Mesenchymal stem cell (in vitro differentiated cells and primary cell): ENCODE results near the gene DLX1.
A peak's percentile ranks its signal among the peaks of the same experiment; 100 is the strongest.
"Not testable (repeated sequence)": the region's sequence is repeated elsewhere in the genome, so short reads cannot be mapped to it uniquely, and the experiment has no call there.

Experiments
- DNase-seq: peaks from one replicate; pipeline ENCODE4 v3.0.0-alpha.2; 2013
- H2AFZ ChIP-seq: one replicate; pipeline ENCODE4 v1.6.1; 2013; ENCODE audit warnings: low read depth, mild to moderate bottlenecking, control low read depth, inconsistent platforms, low read length, moderate library complexity
- H2AK5ac ChIP-seq: 2 replicates; pipeline ENCODE4 v1.6.1; 2013; ENCODE audit warnings: low read length, moderate library complexity, mild to moderate bottlenecking, inconsistent platforms; ENCODE audit not compliant: severe bottlenecking
- H2BK120ac ChIP-seq: one replicate; pipeline ENCODE4 v1.6.1; 2013; ENCODE audit warnings: low read depth, mild to moderate bottlenecking, inconsistent platforms, low read length, moderate library complexity
- H2BK12ac ChIP-seq, 2 experiments: one replicate each; pipeline ENCODE4 v1.6.1; 2013; ENCODE audit warnings: inconsistent platforms in 2 of 2, low read length in 2 of 2, mild to moderate bottlenecking in 2 of 2, moderate library complexity in 2 of 2, control low read depth in 1 of 2
- H2BK15ac ChIP-seq: one replicate; pipeline ENCODE4 v1.6.1; 2013; ENCODE audit warnings: mild to moderate bottlenecking, low read depth, inconsistent platforms; ENCODE audit not compliant: poor library complexity, severe bottlenecking
- H2BK5ac ChIP-seq: 2 replicates; pipeline ENCODE4 v1.6.1; 2013; ENCODE audit warnings: low read depth, mild to moderate bottlenecking, low read length, control low read depth, inconsistent platforms; ENCODE audit not compliant: poor library complexity, severe bottlenecking
- H3K14ac ChIP-seq, 2 experiments: one replicate each; pipeline ENCODE4 v1.6.1; 2013; ENCODE audit warnings: inconsistent platforms in 2 of 2, low read length in 2 of 2, control low read depth in 1 of 2, mild to moderate bottlenecking in 1 of 2, moderate library complexity in 1 of 2
- H3K18ac ChIP-seq, 2 experiments: one replicate each; pipeline ENCODE4 v1.6.1; 2013; ENCODE audit warnings: inconsistent platforms in 2 of 2, low read length in 2 of 2, control low read depth in 1 of 2, low read depth in 1 of 2, mild to moderate bottlenecking in 1 of 2
- H3K23ac ChIP-seq, 2 experiments: one replicate each; pipeline ENCODE4 v1.6.1; 2013; ENCODE audit warnings: inconsistent platforms in 2 of 2, low read length in 2 of 2, mild to moderate bottlenecking in 2 of 2, moderate library complexity in 2 of 2, control low read depth in 1 of 2
- H3K27ac ChIP-seq: 2 replicates; pipeline ENCODE4 v1.5.1; 2013; ENCODE audit warnings: mild to moderate bottlenecking, moderate library complexity, low read length, control low read depth, inconsistent platforms; ENCODE audit not compliant: poor library complexity, severe bottlenecking
- H3K27me3 ChIP-seq, 2 experiments: 2 replicates each; pipeline versions ENCODE4 v1.6.1 to v1.7.0; 2013; ENCODE audit warnings: low read length in 2 of 2, mild to moderate bottlenecking in 2 of 2, moderate library complexity in 2 of 2, control low read depth in 1 of 2, inconsistent platforms in 1 of 2; ENCODE audit not compliant: control insufficient read depth in 1 of 2, insufficient read depth in 1 of 2
- H3K36me3 ChIP-seq, 2 experiments: 2 replicates each; pipeline versions ENCODE4 v1.6.1 to v1.7.0; 2013; ENCODE audit warnings: low read length in 2 of 2, control low read depth in 1 of 2, inconsistent platforms in 1 of 2, low read depth in 1 of 2, mild to moderate bottlenecking in 1 of 2; ENCODE audit not compliant: insufficient read depth in 2 of 2, control insufficient read depth in 1 of 2
- H3K4ac ChIP-seq, 2 experiments: one replicate each; pipeline ENCODE4 v1.6.1; 2013; ENCODE audit warnings: inconsistent platforms in 2 of 2, low read length in 2 of 2, mild to moderate bottlenecking in 2 of 2, moderate library complexity in 2 of 2, control low read depth in 1 of 2, low read depth in 1 of 2
- H3K4me1 ChIP-seq: 2 replicates; pipeline ENCODE4 v1.6.1; 2013; ENCODE audit warnings: low read depth, low read length, control low read depth; ENCODE audit not compliant: control insufficient read depth, insufficient read depth
- H3K4me2 ChIP-seq: 2 replicates; pipeline ENCODE4 v1.6.1; 2013; ENCODE audit warnings: low read length, mild to moderate bottlenecking, inconsistent platforms; ENCODE audit not compliant: poor library complexity, severe bottlenecking
- H3K4me3 ChIP-seq, 2 experiments: 2 replicates each; pipeline versions ENCODE4 v1.5.1 to v1.7.0; 2013; ENCODE audit warnings: low read length in 2 of 2, mild to moderate bottlenecking in 2 of 2, control low read depth in 1 of 2, low read depth in 1 of 2; ENCODE audit not compliant: insufficient read depth in 1 of 2
- H3K79me1 ChIP-seq: replicated peaks from 2 replicates; pipeline ENCODE4 v1.6.1; 2013; ENCODE audit warnings: mild to moderate bottlenecking, control low read depth, low read length, inconsistent platforms; ENCODE audit not compliant: poor library complexity, severe bottlenecking
- H3K9ac ChIP-seq: 2 replicates; pipeline ENCODE4 v1.7.0; 2013; ENCODE audit warnings: mild to moderate bottlenecking, low read length, moderate library complexity
- H3K9me3 ChIP-seq: 2 replicates; pipeline ENCODE4 v1.7.0; 2013; ENCODE audit warnings: mild to moderate bottlenecking, low read length; ENCODE audit not compliant: control insufficient read depth
- H4K8ac ChIP-seq: one replicate; pipeline ENCODE4 v1.6.1; 2013; ENCODE audit warnings: inconsistent platforms, mild to moderate bottlenecking, low read length, moderate library complexity
- H4K91ac ChIP-seq: one replicate; pipeline ENCODE4 v1.6.1; 2013; ENCODE audit warnings: mild to moderate bottlenecking, low read length, inconsistent platforms
- WGBS: methylation state at CpG from one replicate; pipeline ENCODE4 v1.1.7; 2013; ENCODE audit warnings: mixed read lengths; 5-methylcytosine and 5-hydroxymethylcytosine counted together

DLX1 gene

GRCh38 chr2:172066394-172066886, 18.9 kb upstream of the DLX1 start:
- Histone ChIP-seq H2AFZ (peak overlapping the region; percentile 10), H2BK15ac (no peak overlapping the region), H3K4me3 (no peak overlapping the region), H2BK120ac (no peak overlapping the region), H4K91ac (no peak overlapping the region), H3K4me2 (no peak overlapping the region), H2BK12ac (no peak overlapping the region), H3K9ac (no peak overlapping the region), H3K27me3 (no peaks in the 10 kb centered on the region), H3K79me1 (no peaks in the 10 kb centered on the region), H3K4ac (no peak overlapping the region), H3K9me3 (no peaks in the 10 kb centered on the region), H2BK5ac (no peak overlapping the region), H3K14ac (no peak overlapping the region), H3K4me1 (no peaks in the 10 kb centered on the region), H4K8ac (peak overlapping the region; percentile 23), H3K23ac (no peak overlapping the region), H3K27ac (no peak overlapping the region), H3K36me3 (no peaks in the 10 kb centered on the region), H2AK5ac (no peak overlapping the region), H3K18ac (no peak overlapping the region)
- no peak for DNase-seq
- WGBS: 60% methylated on average over 3 of the region's 4 CpGs

GRCh38 chr2:172067905-172068304, 17.4 kb upstream of the DLX1 start:
- not testable (repeated sequence) for H2BK120ac ChIP-seq, H3K14ac ChIP-seq, H2AK5ac ChIP-seq, H3K79me1 ChIP-seq, H3K23ac ChIP-seq, H3K4ac ChIP-seq, H3K9ac ChIP-seq, DNase-seq, H2BK12ac ChIP-seq, H3K4me2 ChIP-seq, H3K4me3 ChIP-seq, H3K18ac ChIP-seq, H3K27me3 ChIP-seq, H2AFZ ChIP-seq, H3K9me3 ChIP-seq, H3K36me3 ChIP-seq, H2BK5ac ChIP-seq, H4K8ac ChIP-seq, H4K91ac ChIP-seq, H2BK15ac ChIP-seq, H3K27ac ChIP-seq, H3K4me1 ChIP-seq
- 100% methylated on average over 2 of the region's 4 CpGs for WGBS

- Histone ChIP-seq H3K14ac (no peak overlapping the region), H3K27me3 (no peaks in the 10 kb centered on the region), H3K36me3 (no peaks in the 10 kb centered on the region), H3K4me3 (no peak overlapping the region), H3K4me1 (no peaks in the 10 kb centered on the region), H2AFZ (no peak overlapping the region), H3K4me2 (no peak overlapping the region), H3K9ac (no peak overlapping the region), H2AK5ac (no peak overlapping the region), H3K79me1 (no peaks in the 10 kb centered on the region), H3K9me3 (no peaks in the 10 kb centered on the region), H2BK15ac (no peak overlapping the region), H4K91ac (no peak overlapping the region), H3K4ac (no peak overlapping the region), H3K18ac (no peak overlapping the region), H3K27ac (no peak overlapping the region), H3K23ac (no peak overlapping the region), H2BK12ac (no peak overlapping the region), H2BK120ac (no peak overlapping the region), H2BK5ac (no peak overlapping the region), H4K8ac (no peak overlapping the region)
- no peak for DNase-seq
- WGBS: 95% methylated on average over 1 of the region's 1 CpG
Observed at GRCh38 chr2:172070936-172071335, 14.4 kb upstream of the DLX1 start.

GRCh38 chr2:172072303-172072702, 13.0 kb upstream of the DLX1 start:
- 67% methylated on average over 3 of the region's 3 CpGs for WGBS
- Histone ChIP-seq H4K8ac (no peak overlapping the region), H3K4me1 (no peaks in the 10 kb centered on the region), H3K23ac (no peak overlapping the region), H2BK5ac (no peak overlapping the region), H3K79me1 (no peaks in the 10 kb centered on the region), H2BK120ac (no peak overlapping the region), H2BK12ac (no peak overlapping the region), H2AK5ac (no peak overlapping the region), H3K9ac (no peak overlapping the region), H3K27ac (no peak overlapping the region), H3K4me3 (no peak overlapping the region), H2BK15ac (no peak overlapping the region), H3K4me2 (no peak overlapping the region), H3K18ac (no peak overlapping the region), H4K91ac (no peak overlapping the region), H3K9me3 (no peaks in the 10 kb centered on the region), H2AFZ (no peak overlapping the region), H3K4ac (no peak overlapping the region), H3K27me3 (no peaks in the 10 kb centered on the region), H3K36me3 (no peaks in the 10 kb centered on the region), H3K14ac (no peak overlapping the region)
- no peak for DNase-seq
